Panc1 (cell line): ENCODE results near the gene PLSCR3. TPM values are rescaled to one million over a fixed set of nuclear protein-coding genes. Genes with fewer than 3 reads are reported as not detected.

Experiments
- ATAC-seq: fragments of 200-7000 bp; cut with Tn5 transposase; 2 replicates; pipeline ENCODE4 v1.9.1; 2020; ENCODE audit warnings: mild to moderate bottlenecking, moderate library complexity
- BruUV-seq: library from RNA; stranded (reverse); fragments of 400-500 nt; replicated peaks from 2 replicates; lab custom pipeline; 2021; lab: Mats Ljungman, UMichigan
- CTCF ChIA-PET: fragments of 300-600 bp; sonication (Branson Sonifier 250); formaldehyde crosslinking; loops from one replicate; lab custom pipeline; 2022; ENCODE audit warnings: antibody characterized with exemption; lab: Charles Lee
- POLR2A ChIA-PET: fragments of 300-600 bp; sonication (Branson Sonifier 250); formaldehyde crosslinking; loops from one replicate; lab custom pipeline; 2022; ENCODE audit warnings: antibody characterized with exemption; lab: Charles Lee
- DNase-seq: peaks from one replicate; pipeline ENCODE4 v3.0.0-alpha.2; 2010; ENCODE audit warnings: low read depth, low spot score
- H3K27ac ChIP-seq: 2 replicates; pipeline ENCODE4 v1.5.1; 2011; ENCODE audit warnings: mild to moderate bottlenecking, low read length, inconsistent platforms
- H3K27me3 ChIP-seq: fragments of 200-500 bp; sonication (Bioruptor generic); 2 replicates; pipeline ENCODE4 v1.6.0; 2014; ENCODE audit warnings: low read length, inconsistent platforms; ENCODE audit not compliant: control insufficient read depth, insufficient read depth
- H3K36me3 ChIP-seq: fragments of 200-500 bp; sonication (Bioruptor generic); 2 replicates; pipeline ENCODE4 v1.5.1; 2014; ENCODE audit warnings: inconsistent platforms, mild to moderate bottlenecking, low read length, moderate library complexity; ENCODE audit not compliant: control insufficient read depth, insufficient read depth
- H3K4me1 ChIP-seq: 2 replicates; pipeline ENCODE4 v1.5.1; 2011; ENCODE audit warnings: inconsistent platforms, mild to moderate bottlenecking, low read length, moderate library complexity; ENCODE audit not compliant: control insufficient read depth, insufficient read depth
- H3K4me3 ChIP-seq, 2 experiments: 2 replicates each; pipeline ENCODE4 v1.5.1; 2011 to 2012; ENCODE audit warnings: low read depth in 2 of 2, low read length in 2 of 2, mild to moderate bottlenecking in 2 of 2, inconsistent platforms in 1 of 2, moderate library complexity in 1 of 2
- H3K9me3 ChIP-seq: fragments of 200-500 bp; sonication (Bioruptor generic); 2 replicates; pipeline ENCODE4 v1.5.1; 2014; ENCODE audit warnings: low read depth, mild to moderate bottlenecking, inconsistent platforms, low read length, moderate library complexity; ENCODE audit not compliant: control insufficient read depth, insufficient read depth
- CTCF ChIP-seq: fragments of 450-650 bp; IDR thresholded peaks from 2 replicates; pipeline ENCODE4 v1.5.1; 2017; ENCODE audit warnings: mild to moderate bottlenecking
- POLR2AphosphoS5 ChIP-seq: IDR thresholded peaks from 2 replicates; pipeline ENCODE4 v1.6.1; 2012; ENCODE audit warnings: mild to moderate bottlenecking, low read depth, low read length, moderate library complexity
- REST ChIP-seq, 2 experiments: IDR thresholded peaks; 2 replicates each; pipeline ENCODE4 v1.6.1; 2011 to 2012; ENCODE audit warnings: low read depth in 2 of 2, control low read depth in 1 of 2, low read length in 1 of 2, mild to moderate bottlenecking in 1 of 2, moderate library complexity in 1 of 2; ENCODE audit not compliant: insufficient read depth in 1 of 2
- SIN3A ChIP-seq: IDR thresholded peaks from 2 replicates; pipeline ENCODE4 v1.6.1; 2012; ENCODE audit warnings: low read depth, mild to moderate bottlenecking, low read length, moderate library complexity, borderline replicate concordance; ENCODE audit not compliant: insufficient read depth
- TCF7L2 ChIP-seq: IDR thresholded peaks from 2 replicates; pipeline ENCODE4 v1.6.1; 2011; ENCODE audit warnings: mild to moderate bottlenecking, low read depth, low read length, inconsistent platforms
- in situ Hi-C: cut with HindIII; loops from 2 replicates; pipeline ENCODE4 v1.10.0; 2016; ENCODE audit warnings: low sequenced_read_pairs, low pct_unique_long_range_greater_than_20kb
- intact Hi-C: fragments of 100-400 bp; cut with micrococcal nuclease; formaldehyde crosslinking; loops from one replicate; pipeline ENCODE4 v1.10.0; 2022; ENCODE audit not compliant: unreplicated experiment
- total RNA-seq: library from RNA; stranded (reverse); gene quantifications from one replicate; pipeline ENCODE4 v1.2.1, GENCODE V29; 2021; ENCODE audit not compliant: unreplicated experiment

Gene PLSCR3
- total RNA-seq, 1 experiment from 2014 or later: 32.0 TPM

GRCh38 chr17:7409716-7410115 lies 15.4 kb upstream of the PLSCR3 start:
- in situ Hi-C loops: no loop called here
- ChIA-PET POLR2A (no interaction called here), CTCF (no interaction called here)
- no peak overlapping the region for H3K27ac ChIP-seq
- no peaks in the 10 kb centered on the region for H3K36me3 ChIP-seq
- DNase-seq (no peak), ATAC-seq (no peak)
- intact Hi-C loops: no loop called here
- no peaks in the 10 kb centered on the region; the same call in 1 of the 2 replicates for H3K4me1 ChIP-seq
- TF ChIP-seq POLR2AphosphoS5 (no peak), CTCF (no peak), SIN3A (no peak)
- no peak overlapping the region for H3K4me3 ChIP-seq
- H3K9me3 ChIP-seq: no peaks in the 10 kb centered on the region
- BruUV-seq: no TSS peak
- no peaks in the 10 kb centered on the region for H3K27me3 ChIP-seq

GRCh38 chr17:7408863-7409262 lies 14.5 kb upstream of the PLSCR3 start:
- BruUV-seq: no TSS peak
- Histone ChIP-seq H3K36me3 (no peaks in the 10 kb centered on the region), H3K27ac (no peak overlapping the region), H3K27me3 (no peaks in the 10 kb centered on the region), H3K4me1 (no peaks in the 10 kb centered on the region; the same call in 1 of the 2 replicates), H3K9me3 (no peaks in the 10 kb centered on the region), H3K4me3 (no peak overlapping the region)
- TF ChIP-seq TCF7L2 (no peak), SIN3A (no peak), POLR2AphosphoS5 (no peak), REST (IDR thresholded peaks at IDR 0.05; ENCODE audit: insufficient read depth in 1 of 2, low read depth in 2 of 2, low read length in 1 of 2) (no peak), CTCF (no peak)
- ChIA-PET POLR2A (no interaction called here), CTCF (no interaction called here)
- intact Hi-C loops: no loop called here
- DNase-seq (no peak), ATAC-seq (no peak)
- in situ Hi-C loops: no loop called here
